ENCODE measurements around the gene MFSD6L. TPM values are rescaled to one million over a fixed set of nuclear protein-coding genes. Genes with fewer than 3 reads are reported as not detected.

The MFSD6L gene
- total RNA-seq, 1 donor from 2014 or later, result 0.11 TPM

GRCh38 chr17:8754890-8755289 lies 44.3 kb downstream of the MFSD6L start:
- intact Hi-C loops (cut with DNase I), result loop anchor here (5.0 kb wide), 1 partner anchor 142 kb away; no protein-coding TSS in a partner anchor
- DNase-seq (ENCODE audit: missing footprints), result no peak
- no peak for ATAC-seq

- intact Hi-C loops (cut with DNase I), result loop anchor here (5.0 kb wide), 1 partner anchor 143 kb away; no protein-coding TSS in a partner anchor
- DNase-seq (ENCODE audit: missing footprints) (no peak), ATAC-seq (no peak)
Observed at GRCh38 chr17:8753976-8754440, 45.2 kb downstream of the MFSD6L start.

GRCh38 chr17:8753136-8753975 lies 45.8 kb downstream of the MFSD6L start:
- DNase-seq (ENCODE audit: missing footprints), result no peak
- ATAC-seq, result no peak
- intact Hi-C loops (cut with DNase I), result loop anchor here (5.0 kb wide), 1 partner anchor 144 kb away; no protein-coding TSS in a partner anchor

GRCh38 chr17:8749616-8750015 lies 49.5 kb downstream of the MFSD6L start:
- DNase-seq (ENCODE audit: missing footprints) (no peak), ATAC-seq (no peak)
- intact Hi-C loops (cut with DNase I), result loop anchor here (5.0 kb wide), 2 partner anchors 117 to 148 kb away; partner anchors contain the start of gene MYH10

GRCh38 chr17:8747742-8748141 lies 51.4 kb downstream of the MFSD6L start:
- DNase-seq (ENCODE audit: missing footprints) (no peak), ATAC-seq (no peak)
- intact Hi-C loops (cut with DNase I), result loop anchor here (2.0 to 5.0 kb wide), 2 partner anchors 115 to 177 kb away; partner anchors contain the start of gene MYH10

Other genes starting within 250 kb of the MFSD6L start
- 29.1 TPM for gene MYH10, start 168.6 kb downstream of the MFSD6L start, total RNA-seq
- gene CCDC42, start 54.5 kb downstream of the MFSD6L start, total RNA-seq, result not detected
- not detected for gene SPDYE4, start 40.8 kb downstream of the MFSD6L start, total RNA-seq
- gene PIK3R6, start 68.3 kb upstream of the MFSD6L start, total RNA-seq, result 0.78 TPM
- gene PIK3R5, start 166.3 kb upstream of the MFSD6L start, total RNA-seq, result 2.8 TPM
- gene NTN1, start 222.1 kb upstream of the MFSD6L start, total RNA-seq, result 24.5 TPM